ENCODE results near the gene MYRIP.
"Not testable (repeated sequence)": the region's sequence is repeated elsewhere in the genome, so short reads cannot be mapped to it uniquely, and the experiment has no call there.

MYRIP gene

DNA sequence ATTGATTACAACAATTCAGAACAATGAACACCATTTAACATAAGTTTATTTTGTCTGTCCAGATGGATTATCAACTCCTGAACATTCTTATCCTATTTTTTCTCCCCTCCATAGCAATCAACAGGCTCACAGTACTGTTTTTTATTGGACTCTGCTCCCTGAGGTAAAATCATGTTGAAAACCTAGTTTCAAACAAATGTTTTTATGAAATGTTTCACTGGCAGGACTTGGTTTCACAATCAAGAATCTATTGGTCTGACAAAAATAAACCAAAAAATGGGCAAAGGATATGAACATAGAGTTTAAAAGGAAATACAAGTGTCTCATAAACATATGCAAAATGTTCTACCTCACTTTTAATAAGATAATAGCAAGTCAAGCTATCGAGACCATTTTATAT, 2.6 kb upstream of the MYRIP start:
- DNase-seq (ENCODE audit: low read depth in 2 of 3, low spot score in 1 of 3): no peak

DNA sequence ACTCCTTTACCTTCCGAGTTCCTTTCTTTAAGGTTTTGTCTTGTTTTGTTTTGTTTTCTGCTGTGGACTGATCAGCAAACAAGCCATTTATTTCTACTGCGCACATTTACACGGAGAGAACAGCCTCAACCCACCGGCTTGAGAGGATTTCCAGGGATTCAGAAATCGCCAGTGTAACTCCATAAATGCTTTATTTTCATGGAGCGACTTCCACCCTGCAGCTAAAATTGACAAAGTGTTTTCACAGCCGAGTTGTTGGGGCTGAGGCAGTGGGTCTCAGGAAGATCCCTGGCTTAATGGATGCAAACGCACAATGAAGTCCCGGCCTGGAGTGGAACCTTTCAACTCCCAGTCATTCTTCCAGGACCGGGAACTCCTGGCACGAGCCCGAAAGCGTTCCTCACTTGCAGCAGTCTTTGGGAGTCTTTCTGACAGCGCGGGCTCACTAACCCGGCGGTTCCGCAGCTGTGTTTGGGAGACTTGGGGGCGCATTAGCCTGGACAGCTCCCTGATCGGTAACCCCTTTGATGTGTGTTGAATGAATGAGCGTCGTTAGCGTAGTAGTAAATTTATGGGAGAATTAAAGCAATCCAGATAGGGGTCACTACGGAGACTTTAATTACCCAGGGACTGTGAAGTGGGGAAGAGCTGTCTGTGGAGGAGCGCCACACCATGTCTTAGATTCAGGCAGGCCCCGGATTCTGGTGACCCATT, 785 bp upstream of the MYRIP start:
- DNase-seq (ENCODE audit: low read depth in 2 of 3, low spot score in 1 of 3): no peak

DNA sequence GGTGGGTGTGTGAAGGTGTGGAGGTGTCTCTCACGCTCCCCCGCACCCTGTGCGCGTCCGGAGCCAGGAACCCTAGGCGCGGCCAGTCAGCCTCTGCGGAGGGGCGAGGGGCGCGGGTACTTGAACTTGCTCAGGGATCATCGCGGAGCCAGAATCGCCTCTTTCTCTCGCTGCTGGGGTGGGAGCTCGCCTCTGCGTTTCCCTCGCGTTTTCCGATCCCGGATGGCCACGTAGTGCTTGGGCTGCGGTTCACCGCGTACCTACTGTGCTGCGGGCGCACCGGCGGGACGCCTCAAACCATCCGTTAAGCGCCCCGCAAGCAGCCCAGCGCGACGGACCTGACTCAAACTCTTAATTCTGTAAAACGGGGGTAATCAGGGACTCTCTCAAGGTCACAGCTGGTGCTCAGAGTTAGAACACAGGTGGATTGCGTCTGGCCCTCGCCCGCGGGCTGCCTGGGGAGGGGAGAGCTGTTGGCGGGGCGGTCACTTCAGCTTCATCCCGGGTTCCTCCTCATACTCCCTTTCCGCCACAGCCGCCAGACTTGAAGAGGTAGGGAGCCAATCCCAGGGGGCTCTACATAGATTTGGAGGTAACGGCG, 686 bp downstream of the MYRIP start:
- no peak for DNase-seq (ENCODE audit: low read depth in 2 of 3, low spot score in 1 of 3)

DNA sequence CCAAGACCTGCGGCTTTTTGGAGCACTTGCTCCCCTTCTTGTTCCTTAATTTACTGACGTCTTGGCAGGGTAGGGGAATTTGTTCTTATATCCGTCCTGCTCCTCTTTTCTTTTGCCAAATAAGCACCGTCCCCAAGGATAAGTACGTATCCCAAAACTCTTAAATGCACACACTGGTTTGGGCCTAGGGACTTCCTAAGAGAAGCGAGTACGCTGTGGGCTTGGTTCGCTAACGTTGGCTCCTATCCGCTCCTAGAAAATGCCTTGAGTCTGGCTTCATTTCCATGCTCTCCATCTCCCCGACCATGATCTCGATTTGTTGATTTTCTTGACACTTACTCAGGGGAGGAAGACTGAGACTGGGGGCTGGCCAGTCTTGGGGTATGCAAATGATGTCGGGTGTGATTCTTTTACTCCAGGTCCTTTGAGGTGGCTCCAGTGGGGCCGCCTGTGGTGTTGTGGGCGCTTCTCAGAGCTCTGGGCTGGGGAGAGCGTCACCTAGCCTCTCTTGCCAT, 1.3 kb downstream of the MYRIP start:
- DNase-seq (ENCODE audit: low read depth in 2 of 3, low spot score in 1 of 3): no peak

DNA sequence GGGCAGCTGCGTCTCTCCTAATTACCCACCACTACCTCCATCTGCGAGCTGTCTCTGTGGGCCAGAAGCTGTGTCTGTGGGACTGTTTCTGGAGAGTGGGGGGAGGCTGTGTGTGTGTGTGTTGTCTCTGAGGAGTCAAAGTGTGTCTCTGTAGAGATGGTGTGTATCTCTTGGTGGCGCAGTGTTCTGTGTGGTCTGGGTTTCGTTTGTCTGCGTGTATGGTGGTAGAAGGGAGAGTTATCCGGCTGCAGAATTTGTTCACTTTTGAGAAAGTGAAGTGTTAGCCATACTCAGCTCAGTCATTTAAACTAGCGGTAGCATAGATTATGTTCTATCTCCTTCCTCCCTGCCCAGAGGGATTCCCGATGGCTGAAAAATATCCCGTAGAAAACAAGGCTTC, 2.2 kb downstream of the MYRIP start:
- no peak for DNase-seq (ENCODE audit: low read depth in 2 of 3, low spot score in 1 of 3)

DNA sequence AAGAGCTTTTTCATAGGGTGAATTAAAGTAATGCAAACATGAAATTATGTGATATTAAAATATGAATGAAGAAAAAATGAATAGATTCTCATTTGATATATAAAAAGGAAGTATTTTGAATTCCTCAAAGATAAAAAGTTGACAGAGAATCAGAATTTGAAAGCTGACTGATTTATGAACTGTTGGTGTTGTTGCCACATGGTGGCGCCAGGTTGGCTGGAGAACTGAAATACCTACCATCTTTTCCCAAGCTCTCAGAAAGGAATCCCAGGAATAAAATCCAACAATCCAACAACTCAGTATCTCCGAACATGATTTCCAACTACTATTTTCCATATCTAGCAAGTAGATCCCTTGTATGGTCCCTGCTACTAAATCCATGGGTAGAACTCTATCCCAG, 3.1 kb downstream of the MYRIP start:
- DNase-seq (ENCODE audit: low read depth in 2 of 3, low spot score in 1 of 3): no peak

DNA sequence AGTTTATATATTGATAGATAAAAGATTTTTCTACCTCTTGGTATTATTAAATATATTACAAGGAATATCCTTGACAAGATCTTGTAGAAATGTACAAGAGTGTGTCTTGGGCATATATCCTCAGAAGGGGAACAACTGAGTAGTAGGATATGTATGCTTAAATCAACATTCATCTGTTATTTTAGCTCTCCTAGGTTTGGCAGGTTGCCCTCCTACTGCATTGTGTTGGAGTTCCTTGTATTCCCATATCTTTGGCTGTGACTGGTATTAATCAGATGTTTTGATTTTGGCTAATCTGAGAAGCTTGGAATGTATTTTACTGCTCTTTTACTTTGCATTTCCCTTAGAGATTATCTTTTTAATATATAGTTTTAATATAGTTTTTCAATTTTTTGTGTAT, 4.6 kb downstream of the MYRIP start:
- no peak for DNase-seq (ENCODE audit: low read depth in 2 of 3, low spot score in 1 of 3)

DNA sequence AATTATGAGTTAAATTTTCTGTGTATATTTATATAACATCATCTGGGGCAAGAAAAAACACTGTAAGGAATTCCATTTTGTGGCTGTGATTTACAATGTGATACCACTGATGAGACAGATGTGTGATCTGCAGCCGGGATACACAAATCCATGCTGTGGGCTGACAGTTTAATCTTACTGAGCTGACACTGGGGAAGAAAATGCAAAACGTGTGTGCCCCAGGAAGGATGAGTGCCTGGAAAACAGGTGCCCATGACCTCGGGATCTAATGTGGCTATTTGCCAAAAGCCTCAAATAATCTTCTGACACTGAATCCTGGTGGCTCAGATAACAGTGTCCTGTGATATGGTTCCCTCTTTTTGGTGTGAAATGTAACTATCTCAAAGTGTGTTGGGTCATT, 10.5 kb downstream of the MYRIP start:
- DNase-seq (ENCODE audit: low read depth in 2 of 3, low spot score in 1 of 3): no peak

DNA sequence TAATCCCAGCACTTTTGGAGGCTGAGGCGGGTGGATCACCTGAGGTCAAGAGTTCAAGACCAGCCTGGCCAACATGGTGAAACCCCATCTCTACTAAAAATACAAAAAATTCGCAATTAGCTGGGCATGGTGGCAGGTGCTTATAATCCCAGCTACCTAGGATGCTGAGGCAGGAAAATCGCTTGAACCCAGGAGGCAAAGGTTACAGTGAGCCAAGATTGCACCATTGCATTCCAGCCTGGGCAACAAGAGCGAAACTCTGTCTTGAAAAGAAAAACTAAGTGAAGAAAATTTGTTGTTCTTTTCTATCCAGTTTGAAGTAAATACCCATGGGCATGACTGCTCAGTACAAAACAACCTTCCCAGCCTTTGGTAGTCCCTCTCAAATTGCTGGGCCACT, 24.4 kb downstream of the MYRIP start:
- not testable (repeated sequence) for DNase-seq (ENCODE audit: low read depth in 2 of 3, low spot score in 1 of 3)

DNA sequence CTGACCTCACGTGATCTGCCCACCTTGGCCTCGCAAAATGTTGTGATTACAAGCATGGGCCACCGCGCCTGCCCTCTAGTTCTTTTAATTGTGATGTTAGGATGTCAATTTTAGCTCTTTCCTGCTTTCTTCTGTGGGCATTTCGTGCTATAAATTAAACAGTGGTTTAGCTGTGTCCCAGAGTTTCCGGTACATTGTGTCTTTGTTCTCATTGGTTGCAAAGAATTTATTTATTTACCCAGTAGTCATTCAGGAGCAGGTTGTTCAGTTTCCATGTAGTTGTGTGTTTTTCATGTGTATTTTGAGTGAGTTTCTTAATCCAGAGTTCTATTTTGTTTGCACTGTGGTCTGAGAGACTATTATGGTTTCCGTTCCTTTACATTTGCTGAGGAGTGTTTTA, 30.1 kb downstream of the MYRIP start:
- no peak for DNase-seq (ENCODE audit: low read depth in 2 of 3, low spot score in 1 of 3)

DNA sequence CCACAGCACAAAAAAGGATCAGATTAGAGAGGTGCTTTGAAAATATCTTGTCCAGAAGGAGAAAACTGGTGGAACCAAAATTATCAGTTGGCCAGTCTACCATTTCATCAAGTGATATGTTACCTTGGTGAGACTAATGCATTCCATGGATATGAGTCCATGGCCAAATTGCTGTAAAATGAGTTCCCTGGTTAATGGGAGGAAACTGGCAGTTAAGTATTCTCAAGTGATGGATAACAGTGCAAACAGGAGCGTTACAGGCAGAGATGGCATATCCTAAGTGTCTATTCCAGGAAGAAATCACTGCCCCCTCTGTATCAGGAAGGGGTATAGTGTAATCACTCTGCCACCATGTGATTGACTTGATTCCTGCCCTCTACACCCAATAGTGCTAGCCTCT, 34.0 kb downstream of the MYRIP start:
- no peak for DNase-seq (ENCODE audit: low read depth in 2 of 3, low spot score in 1 of 3)

DNA sequence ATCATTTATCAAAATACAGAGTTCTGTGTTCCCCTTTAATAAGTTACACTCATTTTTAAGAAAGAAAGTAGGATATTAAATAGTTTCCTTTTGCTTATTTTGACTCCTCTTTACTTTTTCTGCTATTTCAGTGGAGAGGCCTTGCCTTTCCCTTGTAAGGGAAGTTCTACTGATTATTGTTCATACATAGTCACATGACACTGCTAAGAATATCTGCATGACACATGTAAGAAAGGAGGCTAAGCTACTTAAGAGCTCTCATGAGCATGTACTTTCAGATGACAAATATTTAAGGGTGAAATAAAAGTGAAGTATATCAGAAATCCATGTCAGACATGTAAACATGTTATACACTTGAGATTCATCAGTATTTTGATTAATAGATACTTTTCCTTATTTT, 39.0 kb downstream of the MYRIP start:
- DNase-seq (ENCODE audit: low read depth in 2 of 3, low spot score in 1 of 3): no peak

DNA sequence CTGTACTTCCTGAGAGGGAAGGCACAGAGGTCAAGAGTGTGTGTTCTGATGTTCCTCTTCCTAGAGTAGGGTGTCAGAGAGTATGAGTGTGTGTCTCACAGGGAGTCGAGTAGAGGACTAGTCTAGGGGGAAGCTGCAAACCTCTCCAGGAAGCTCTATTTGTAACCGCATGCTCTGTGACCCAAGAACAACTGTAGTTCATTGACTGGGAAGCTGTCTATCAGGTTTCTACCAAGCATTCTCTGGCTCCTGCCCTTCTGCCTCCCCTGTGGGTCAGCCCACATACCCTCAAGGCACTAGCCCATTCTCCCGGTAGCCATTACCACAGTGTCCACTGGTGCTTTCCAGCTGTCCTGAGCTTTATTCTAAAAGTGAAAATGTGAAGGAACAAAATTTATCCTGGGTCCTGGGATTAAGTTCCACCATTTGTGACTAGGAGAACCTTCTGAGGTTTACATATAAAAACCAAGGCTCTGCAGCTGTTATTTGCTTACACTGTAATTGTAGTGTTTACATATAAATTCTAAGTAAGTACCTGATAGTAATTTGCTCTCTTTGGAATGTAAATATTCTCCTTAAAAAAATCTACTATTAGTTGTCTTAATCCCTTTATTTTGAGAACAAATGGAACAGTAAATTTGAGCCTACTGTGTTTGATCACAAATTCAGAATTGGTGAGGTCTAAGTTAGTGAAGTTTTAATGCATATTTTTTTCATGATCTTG, 40.7 kb downstream of the MYRIP start:
- no peak for DNase-seq (ENCODE audit: low read depth in 2 of 3, low spot score in 1 of 3)

DNA sequence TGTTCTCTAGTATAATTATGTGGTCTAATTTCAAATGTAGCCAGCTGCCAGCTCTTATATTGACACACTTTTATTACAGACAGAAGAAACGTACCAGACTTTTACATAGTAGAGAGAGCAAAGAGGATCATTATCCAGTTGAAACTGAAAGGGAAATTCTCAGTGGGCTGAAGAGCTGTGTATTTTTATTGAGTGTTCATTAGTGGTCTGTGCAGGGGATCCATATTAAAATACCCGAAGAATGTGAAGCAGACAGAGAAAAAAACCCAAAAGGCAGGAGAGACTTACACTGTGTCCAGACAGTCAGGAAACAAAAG, 41.3 kb downstream of the MYRIP start:
- DNase-seq (ENCODE audit: low read depth in 2 of 3, low spot score in 1 of 3): no peak

DNA sequence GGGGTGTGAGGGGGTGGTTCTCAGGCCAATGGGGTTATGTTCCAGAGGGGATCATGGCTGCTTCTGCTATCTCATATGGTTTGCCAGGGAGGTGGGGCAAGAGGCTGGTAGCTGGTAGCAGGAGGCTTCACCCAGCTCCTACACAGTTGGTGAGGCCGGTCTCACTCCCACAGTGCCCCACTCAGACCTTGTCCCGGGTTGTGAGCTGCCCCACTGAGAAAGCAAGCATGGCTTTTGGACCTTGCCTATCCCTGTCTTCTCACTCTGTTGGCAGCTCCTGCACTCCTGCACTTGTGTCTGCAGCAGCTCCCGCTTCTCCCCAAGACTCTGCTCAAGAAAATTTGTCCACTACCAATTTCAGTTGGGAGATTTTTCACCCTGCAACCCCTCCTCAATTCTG, 46.1 kb downstream of the MYRIP start:
- DNase-seq (ENCODE audit: low read depth in 2 of 3, low spot score in 1 of 3): no peak

DNA sequence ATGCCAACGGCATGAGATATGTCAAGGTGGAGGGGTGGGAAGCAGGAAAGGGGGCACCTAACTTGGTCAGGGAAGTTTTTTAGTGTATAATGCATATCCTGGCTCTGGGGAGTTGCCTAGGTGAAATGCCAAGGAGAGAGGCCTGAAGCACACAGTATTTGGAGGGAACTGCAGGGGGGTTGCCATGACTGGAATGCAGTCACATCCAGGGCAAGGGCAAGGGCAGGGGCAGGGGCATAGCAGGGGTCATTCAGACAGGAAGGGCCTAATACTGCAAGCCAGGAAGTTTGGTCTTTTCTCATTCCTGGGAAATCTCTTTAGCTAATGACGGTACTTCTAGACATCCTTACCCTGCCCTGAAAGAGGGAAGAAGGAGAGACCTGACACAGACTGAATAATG, 60.5 kb downstream of the MYRIP start:
- no peak for DNase-seq (ENCODE audit: low read depth in 2 of 3, low spot score in 1 of 3)

DNA sequence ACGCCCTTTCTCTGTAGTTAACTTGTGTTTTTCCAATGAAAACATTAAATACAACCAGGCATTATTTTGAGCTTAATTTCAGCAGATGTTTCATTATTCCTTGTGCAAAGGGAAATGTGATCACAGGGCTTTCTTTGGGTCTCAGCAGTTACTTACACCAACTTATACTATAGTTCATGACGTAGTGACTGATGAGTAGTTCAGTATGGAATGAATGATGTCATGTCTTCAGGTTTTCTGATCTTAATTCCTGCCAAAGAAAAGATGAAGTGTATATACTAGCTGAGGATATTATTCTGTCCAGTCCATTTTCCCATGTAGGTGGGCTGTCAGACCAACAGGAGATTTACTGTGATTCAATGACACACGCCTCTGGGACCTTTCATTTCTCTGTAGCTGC, 61.3 kb downstream of the MYRIP start:
- DNase-seq (ENCODE audit: low read depth in 2 of 3, low spot score in 1 of 3): no peak

DNA sequence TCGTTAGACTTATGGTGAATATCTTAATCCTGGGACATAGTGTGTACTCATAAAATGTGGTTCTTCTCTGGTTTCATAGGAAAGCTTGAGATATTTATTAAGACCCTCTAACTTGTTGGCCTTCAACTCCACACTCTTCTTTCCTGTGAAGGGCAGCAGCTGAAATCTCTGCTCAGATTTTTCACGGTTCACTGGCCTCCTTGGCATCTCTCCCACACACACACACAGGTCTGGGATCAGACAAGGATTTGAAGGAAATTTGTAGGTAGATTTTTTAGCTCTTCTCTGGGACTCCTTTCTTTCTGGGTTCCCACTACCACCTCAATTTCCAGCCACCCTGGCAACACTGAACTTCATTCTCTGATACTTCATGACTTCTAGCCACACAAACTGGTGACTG, 70.2 kb downstream of the MYRIP start:
- DNase-seq (ENCODE audit: low read depth in 2 of 3, low spot score in 1 of 3): no peak

DNA sequence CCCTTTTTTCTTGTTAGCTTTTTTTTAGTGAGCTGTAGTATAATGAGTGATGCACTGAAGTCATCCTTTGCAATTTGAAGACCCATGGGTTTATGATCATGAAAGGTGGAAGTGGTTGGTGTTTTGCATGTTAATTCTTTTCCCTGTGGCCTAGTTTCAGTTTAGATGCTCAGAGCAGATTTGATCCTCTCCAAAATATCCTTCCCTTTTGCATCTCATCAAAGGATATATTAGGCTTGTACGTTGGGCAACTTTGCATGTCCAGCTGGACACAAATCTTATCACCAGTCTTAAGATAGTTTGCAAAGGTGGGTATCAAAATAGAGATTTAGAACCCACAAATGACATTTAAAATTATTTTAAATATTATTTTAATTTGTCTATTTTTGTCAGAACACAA, 72.7 kb downstream of the MYRIP start:
- no peak for DNase-seq (ENCODE audit: low read depth in 2 of 3, low spot score in 1 of 3)

DNA sequence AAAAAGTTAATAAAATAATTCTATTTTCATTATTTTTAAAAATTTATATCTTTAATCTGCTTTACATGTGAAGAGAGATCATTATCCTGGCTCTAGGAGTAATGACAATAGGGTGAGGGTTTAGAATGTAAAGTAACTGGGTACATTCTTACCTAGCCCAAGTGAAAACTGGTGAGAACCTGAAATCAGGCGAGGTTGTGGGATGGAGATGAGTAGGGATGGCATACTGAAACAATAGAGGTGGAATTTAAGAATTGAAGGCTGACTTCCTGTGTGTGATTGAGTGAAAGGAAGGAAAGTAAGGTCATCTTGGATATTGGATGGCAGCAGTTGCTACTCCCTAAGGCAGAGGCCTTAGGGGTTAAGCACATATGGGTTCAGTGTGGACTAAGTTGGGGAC, 82.7 kb downstream of the MYRIP start:
- DNase-seq (ENCODE audit: low read depth in 2 of 3, low spot score in 1 of 3): no peak

DNA sequence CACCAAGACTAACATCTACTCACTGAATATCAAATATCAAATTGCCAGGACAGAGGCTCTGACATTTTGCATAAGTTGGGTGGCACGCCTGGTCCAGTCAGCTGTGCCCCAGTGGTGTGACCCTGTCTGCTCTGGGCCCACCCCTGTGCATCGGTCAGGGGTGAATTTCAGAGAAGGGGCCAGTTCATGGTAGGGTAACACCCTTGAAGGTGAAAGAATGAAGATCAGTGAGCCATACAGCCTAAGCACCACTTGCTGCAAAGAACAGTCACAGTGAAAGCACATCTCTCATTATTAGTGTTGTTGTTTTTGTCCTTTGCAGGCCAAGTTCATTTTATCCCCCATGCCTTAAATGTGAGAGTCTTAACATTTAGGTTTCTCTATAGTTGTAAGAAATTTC, 86.8 kb downstream of the MYRIP start:
- no peak for DNase-seq (ENCODE audit: low read depth in 2 of 3, low spot score in 1 of 3)

DNA sequence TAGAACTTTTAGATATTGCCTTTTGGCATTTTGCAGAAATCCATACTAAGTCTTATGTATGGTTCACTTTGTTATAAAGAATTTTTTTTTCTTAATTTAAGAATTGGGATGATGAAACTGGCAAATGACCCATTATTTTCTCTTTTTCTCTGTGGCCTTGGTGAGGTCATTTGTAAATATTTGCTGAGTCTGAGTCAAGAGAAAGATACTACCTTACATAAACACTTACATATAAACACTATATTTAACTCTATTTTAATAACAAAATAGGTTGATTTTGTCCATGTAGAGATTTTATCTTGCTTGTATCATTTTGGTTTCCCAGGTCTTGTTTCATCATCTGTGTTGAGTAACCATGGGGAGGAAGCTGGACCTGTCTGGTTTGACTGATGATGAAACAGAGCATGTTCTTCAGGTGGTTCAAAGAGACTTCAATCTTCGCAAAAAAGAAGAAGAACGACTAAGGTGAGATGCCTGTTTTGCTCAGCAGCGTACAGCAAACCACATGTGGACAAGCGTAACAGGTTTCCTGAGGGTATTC, 91.1 kb downstream of the MYRIP start:
- no peak for DNase-seq (ENCODE audit: low read depth in 2 of 3, low spot score in 1 of 3)

Data from stimulated activated CD4-positive, alpha-beta T cell treated with anti-CD3 and anti-CD28 coated beads, Interleukin-12 subunit alpha, Interleukin-12 subunit beta, amount 100 ng/mL, for 48 hours (primary cell).